ENCODE data around the gene MAG.

Gene MAG

DNA sequence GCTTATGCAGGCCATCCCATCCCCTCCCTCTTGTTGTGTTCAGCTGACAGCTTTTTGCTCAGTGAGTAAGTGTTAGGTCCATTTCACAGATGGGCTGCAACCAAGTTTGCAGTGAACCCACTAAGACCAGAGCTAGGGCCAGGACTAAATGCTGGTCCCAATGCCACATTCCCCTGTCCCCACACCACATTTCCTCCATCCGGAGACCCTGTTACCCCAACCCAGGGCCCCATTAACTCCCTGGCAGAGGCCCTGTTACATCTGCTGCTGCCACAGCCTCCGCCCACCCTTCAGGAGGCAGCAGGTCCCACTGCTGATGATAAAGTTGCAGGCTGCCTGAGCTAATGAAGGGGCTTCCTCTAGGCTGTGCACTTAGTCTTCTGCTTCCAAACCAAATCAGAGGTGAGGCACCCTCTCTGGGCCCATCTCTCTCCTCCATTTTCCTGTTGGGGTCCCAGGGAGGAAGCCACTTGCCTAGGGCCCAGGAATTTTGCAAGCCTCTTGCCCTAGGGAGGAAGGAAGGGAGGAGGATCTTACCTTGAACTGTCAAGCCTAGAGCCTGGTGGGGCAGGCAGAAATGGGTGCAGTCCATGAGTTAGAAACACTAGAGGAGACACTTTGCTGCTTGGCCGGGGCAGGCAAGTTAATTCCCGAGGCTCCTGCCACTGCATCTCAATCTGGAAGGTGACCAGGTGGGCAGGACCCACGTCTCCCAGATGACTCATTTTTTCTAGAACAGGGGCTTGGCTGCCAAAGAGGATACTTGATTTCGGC, 26.6 kb upstream of the MAG start:
- no peaks in the 10 kb centered on the region for H3K9me3 ChIP-seq (ENCODE audit: control insufficient read depth in 5 of 5, low read length in 5 of 5)
- H3K27ac ChIP-seq (ENCODE audit: low read depth, low read length), result no peak overlapping the region
- H3K4me3 ChIP-seq (ENCODE audit: low read depth in 1 of 5, low read length in 5 of 5), result no peak overlapping the region
- H3K36me3 ChIP-seq (ENCODE audit: control insufficient read depth in 5 of 5, insufficient read depth in 5 of 5, low read length in 5 of 5), result peaks cover 0 to 7% (median 3%) of the 10 kb centered on the region in 5 donors
- peaks cover 4 to 46% (median 42%) of the 10 kb centered on the region in 5 donors for H3K4me1 ChIP-seq (ENCODE audit: control insufficient read depth in 5 of 5, insufficient read depth in 5 of 5, low read length in 5 of 5)
- H3K27me3 ChIP-seq (ENCODE audit: control insufficient read depth in 5 of 5, insufficient read depth in 4 of 5, low read length in 5 of 5), result no peaks in the 10 kb centered on the region
- H3K9ac ChIP-seq (ENCODE audit: low read length in 5 of 5), result no peak overlapping the region

DNA sequence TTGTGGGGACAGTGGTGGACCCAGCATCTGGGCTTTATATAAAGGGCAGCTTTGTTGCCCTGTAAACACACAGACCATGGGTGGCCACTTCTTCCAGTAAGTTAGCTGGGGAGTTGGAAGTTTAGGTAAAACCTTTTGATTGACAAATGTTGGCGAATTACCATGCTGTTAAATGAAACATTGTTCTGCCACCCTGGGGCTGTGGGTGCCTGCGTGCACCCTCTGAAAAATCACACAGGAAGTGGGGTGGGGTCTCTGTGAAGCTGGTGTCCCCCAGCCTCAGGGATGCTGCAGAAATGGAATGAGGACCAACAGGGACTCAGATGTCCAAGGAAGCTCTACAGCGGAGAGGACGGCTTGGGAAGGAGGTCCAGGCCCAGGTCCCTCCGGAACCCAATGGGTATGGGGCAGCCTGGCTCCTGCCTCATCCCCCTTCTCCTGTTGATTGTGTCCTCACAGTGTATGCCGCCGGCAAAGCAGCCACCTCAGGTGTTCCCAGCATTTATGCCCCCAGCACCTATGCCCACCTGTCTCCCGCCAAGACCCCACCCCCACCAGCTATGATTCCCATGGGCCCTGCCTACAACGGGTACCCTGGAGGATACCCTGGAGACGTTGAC, 26.0 kb upstream of the MAG start:
- H3K27me3 ChIP-seq (ENCODE audit: control insufficient read depth in 5 of 5, insufficient read depth in 4 of 5, low read length in 5 of 5), result no peaks in the 10 kb centered on the region
- peaks cover 0 to 14% (median 10%) of the 10 kb centered on the region in 5 donors for H3K36me3 ChIP-seq (ENCODE audit: control insufficient read depth in 5 of 5, insufficient read depth in 5 of 5, low read length in 5 of 5)
- no peak overlapping the region for H3K27ac ChIP-seq (ENCODE audit: low read depth, low read length)
- no peaks in the 10 kb centered on the region for H3K9me3 ChIP-seq (ENCODE audit: control insufficient read depth in 5 of 5, low read length in 5 of 5)
- H3K4me3 ChIP-seq (ENCODE audit: low read depth in 1 of 5, low read length in 5 of 5), result no peak overlapping the region
- H3K9ac ChIP-seq (ENCODE audit: low read length in 5 of 5), result peak overlapping the region in 1 of 5 donors; percentile 91
- peaks cover 4 to 47% (median 42%) of the 10 kb centered on the region in 5 donors for H3K4me1 ChIP-seq (ENCODE audit: control insufficient read depth in 5 of 5, insufficient read depth in 5 of 5, low read length in 5 of 5)

DNA sequence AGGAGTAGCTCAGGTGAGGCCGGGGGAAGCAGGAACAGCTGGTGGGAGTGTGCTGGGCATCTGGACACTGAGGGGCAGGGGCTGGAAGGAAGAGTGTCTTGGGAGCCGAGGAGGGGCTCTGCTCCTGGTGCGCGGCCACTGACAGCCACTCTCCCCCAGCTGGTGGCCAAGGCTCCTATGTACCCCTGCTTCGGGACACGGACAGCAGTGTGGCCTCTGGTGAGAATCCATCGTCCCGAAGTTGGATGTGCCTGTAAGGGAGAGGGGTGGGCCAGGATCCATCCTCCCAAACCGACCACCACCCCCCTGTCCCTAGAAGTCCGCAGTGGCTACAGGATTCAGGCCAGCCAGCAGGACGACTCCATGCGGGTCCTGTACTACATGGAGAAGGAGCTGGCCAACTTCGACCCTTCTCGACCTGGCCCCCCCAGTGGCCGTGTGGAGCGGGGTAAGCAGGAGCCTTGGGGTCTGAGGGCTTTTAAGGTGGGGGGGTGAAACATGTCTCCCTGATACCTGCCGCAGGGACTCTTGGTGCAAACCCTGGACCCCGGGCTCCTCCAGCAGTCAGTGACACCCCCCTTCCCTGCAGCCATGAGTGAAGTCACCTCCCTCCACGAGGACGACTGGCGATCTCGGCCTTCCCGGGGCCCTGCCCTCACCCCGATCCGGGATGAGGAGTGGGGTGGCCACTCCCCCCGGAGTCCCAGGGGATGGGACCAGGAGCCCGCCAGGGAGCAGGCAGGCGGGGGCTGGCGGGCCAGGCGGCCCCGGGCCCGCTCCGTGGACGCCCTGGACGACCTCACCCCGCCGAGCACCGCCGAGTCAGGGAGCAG, 25.2 kb upstream of the MAG start:
- H3K27ac ChIP-seq (ENCODE audit: low read depth, low read length), result peak overlapping the region; percentile 90
- H3K4me1 ChIP-seq (ENCODE audit: control insufficient read depth in 5 of 5, insufficient read depth in 5 of 5, low read length in 5 of 5), result peaks cover 4 to 54% (median 42%) of the 10 kb centered on the region in 5 donors
- H3K27me3 ChIP-seq (ENCODE audit: control insufficient read depth in 5 of 5, insufficient read depth in 4 of 5, low read length in 5 of 5), result no peaks in the 10 kb centered on the region
- peak overlapping the region in 4 of 5 donors; percentile 90 to 96 (median 92) for H3K9ac ChIP-seq (ENCODE audit: low read length in 5 of 5)
- H3K9me3 ChIP-seq (ENCODE audit: control insufficient read depth in 5 of 5, low read length in 5 of 5), result no peaks in the 10 kb centered on the region
- H3K36me3 ChIP-seq (ENCODE audit: control insufficient read depth in 5 of 5, insufficient read depth in 5 of 5, low read length in 5 of 5), result peaks cover 0 to 21% (median 17%) of the 10 kb centered on the region in 5 donors
- H3K4me3 ChIP-seq (ENCODE audit: low read depth in 1 of 5, low read length in 5 of 5), result peak overlapping the region in 4 of 5 donors; percentile 75 to 85 (median 80)

DNA sequence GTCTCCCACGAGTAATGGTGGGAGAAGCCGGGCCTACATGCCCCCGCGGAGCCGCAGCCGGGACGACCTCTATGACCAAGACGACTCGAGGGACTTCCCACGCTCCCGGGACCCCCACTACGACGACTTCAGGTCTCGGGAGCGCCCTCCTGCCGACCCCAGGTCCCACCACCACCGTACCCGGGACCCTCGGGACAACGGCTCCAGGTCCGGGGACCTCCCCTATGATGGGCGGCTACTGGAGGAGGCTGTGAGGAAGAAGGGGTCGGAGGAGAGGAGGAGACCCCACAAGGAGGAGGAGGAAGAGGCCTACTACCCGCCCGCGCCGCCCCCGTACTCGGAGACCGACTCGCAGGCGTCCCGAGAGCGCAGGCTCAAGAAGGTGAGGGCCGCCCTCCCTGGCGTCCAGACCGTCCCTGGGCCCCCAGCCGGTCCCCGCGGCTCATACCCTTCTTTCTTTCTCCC, 24.6 kb upstream of the MAG start:
- Histone ChIP-seq H3K27me3 (ENCODE audit: control insufficient read depth in 5 of 5, insufficient read depth in 4 of 5, low read length in 5 of 5) (no peaks in the 10 kb centered on the region), H3K27ac (ENCODE audit: low read depth, low read length) (peak overlapping the region; percentile 90), H3K36me3 (ENCODE audit: control insufficient read depth in 5 of 5, insufficient read depth in 5 of 5, low read length in 5 of 5) (peaks cover 0 to 26% (median 23%) of the 10 kb centered on the region in 5 donors), H3K4me1 (ENCODE audit: control insufficient read depth in 5 of 5, insufficient read depth in 5 of 5, low read length in 5 of 5) (peaks cover 4 to 61% (median 47%) of the 10 kb centered on the region in 5 donors), H3K9ac (ENCODE audit: low read length in 5 of 5) (peak overlapping the region; percentile 77 to 96 (median 91)), H3K9me3 (ENCODE audit: control insufficient read depth in 5 of 5, low read length in 5 of 5) (no peaks in the 10 kb centered on the region), H3K4me3 (ENCODE audit: low read depth in 1 of 5, low read length in 5 of 5) (peak overlapping the region; percentile 63 to 85 (median 77))

DNA sequence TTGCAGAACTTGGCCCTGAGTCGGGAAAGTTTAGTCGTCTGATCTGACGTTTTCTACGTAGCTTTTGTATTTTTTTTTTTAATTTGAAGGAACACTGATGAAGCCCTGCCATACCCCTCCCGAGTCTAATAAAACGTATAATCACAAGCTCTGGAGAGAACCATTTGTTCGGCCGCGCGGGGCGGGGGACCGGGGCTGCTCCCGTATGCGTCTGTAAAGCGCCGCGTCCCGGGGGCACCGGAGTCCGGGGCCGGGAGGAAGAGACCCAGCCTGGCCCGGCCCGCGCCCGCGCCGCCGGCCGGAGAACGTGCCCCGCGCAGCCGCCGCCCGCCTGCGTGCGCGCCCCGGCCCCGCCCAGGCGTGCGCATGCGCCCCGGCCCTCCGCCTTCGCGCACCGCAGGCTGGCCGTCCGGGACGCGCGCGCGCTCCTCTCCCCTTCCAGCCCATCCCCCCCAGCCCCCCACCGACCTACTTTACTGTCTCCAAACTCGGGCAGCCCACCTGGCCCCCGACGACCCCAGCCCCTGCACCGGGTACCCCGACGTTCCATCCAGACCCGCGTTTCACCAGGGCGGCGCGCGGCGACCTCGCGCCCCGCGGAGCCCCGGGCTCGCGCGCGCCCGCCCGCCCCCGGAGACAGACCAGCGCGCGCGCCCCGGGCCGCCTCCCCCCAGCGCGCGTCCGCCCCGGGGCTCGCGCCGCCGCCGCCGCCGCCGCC, 24.0 kb upstream of the MAG start:
- Histone ChIP-seq H3K36me3 (ENCODE audit: control insufficient read depth in 5 of 5, insufficient read depth in 5 of 5, low read length in 5 of 5) (peaks cover 0 to 30% (median 28%) of the 10 kb centered on the region in 5 donors), H3K27me3 (ENCODE audit: control insufficient read depth in 5 of 5, insufficient read depth in 4 of 5, low read length in 5 of 5) (no peaks in the 10 kb centered on the region), H3K27ac (ENCODE audit: low read depth, low read length) (peak overlapping the region; percentile 90), H3K9me3 (ENCODE audit: control insufficient read depth in 5 of 5, low read length in 5 of 5) (no peaks in the 10 kb centered on the region), H3K9ac (ENCODE audit: low read length in 5 of 5) (peak overlapping the region; percentile 77 to 96 (median 91)), H3K4me1 (ENCODE audit: control insufficient read depth in 5 of 5, insufficient read depth in 5 of 5, low read length in 5 of 5) (peaks cover 4 to 67% (median 47%) of the 10 kb centered on the region in 5 donors), H3K4me3 (ENCODE audit: low read depth in 1 of 5, low read length in 5 of 5) (peak overlapping the region; percentile 63 to 85 (median 77))

DNA sequence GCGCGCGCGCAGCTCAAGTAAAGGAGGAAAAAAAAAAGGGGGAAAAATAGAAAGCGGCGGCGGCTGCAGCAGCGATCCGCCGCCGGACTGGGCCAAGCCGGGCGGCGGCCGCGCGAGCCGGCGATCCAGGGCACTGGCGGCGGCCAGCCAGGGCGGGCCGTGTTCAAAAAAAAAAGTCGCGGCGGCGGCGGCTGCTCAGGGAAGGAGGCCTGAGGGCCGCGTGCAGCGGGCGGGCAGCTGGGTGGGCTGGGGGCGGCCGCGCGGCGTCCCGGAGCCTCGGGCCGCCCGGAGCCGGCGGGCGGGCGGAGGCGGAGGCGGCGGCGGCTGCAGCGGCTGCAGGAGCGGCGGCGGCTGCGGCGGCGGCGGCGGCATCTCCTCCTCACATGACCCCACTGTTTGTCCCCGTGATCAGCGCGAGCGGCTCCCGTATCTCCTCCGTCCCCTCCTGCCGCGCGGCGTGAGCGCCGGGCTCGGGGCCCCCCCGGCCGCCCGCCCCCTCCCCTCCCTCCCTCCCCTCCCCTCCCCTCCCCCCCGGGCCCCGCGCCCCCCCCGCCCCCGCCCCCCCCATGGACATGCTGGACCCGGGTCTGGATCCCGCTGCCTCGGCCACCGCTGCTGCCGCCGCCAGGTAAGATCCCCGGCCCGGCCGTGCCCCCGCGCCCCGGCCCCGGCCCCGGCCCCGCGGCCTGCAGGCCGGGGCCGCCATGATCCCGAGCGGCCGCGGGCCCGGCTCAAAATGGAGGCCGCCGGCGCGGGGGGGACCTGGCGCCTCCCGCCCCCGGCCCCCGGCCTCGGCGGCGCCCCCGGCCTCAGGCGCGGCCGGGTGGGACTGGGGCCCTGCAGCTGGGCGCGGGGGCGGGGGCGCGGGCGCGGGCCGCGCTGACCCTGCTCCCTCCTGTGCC, 23.2 kb upstream of the MAG start, which contains the start of gene USF2:
Gene USF2, plus strand, starts transcription at position 427 of the 902 bp plus-strand sequence. Its CDS starts 140 bp downstream, at position 567.
- Histone ChIP-seq H3K36me3 (ENCODE audit: control insufficient read depth in 5 of 5, insufficient read depth in 5 of 5, low read length in 5 of 5) (peaks cover 0 to 38% (median 36%) of the 10 kb centered on the region in 5 donors), H3K27ac (ENCODE audit: low read depth, low read length) (peak within 1 kb of the TSS; percentile 90), H3K27me3 (ENCODE audit: control insufficient read depth in 5 of 5, insufficient read depth in 4 of 5, low read length in 5 of 5) (no peaks in the 10 kb centered on the region), H3K4me1 (ENCODE audit: control insufficient read depth in 5 of 5, insufficient read depth in 5 of 5, low read length in 5 of 5) (peaks cover 4 to 73% (median 49%) of the 10 kb centered on the region in 5 donors), H3K9me3 (ENCODE audit: control insufficient read depth in 5 of 5, low read length in 5 of 5) (no peaks in the 10 kb centered on the region), H3K4me3 (ENCODE audit: low read depth in 1 of 5, low read length in 5 of 5) (peak within 1 kb of the TSS; percentile 63 to 85 (median 77)), H3K9ac (ENCODE audit: low read length in 5 of 5) (peak within 1 kb of the TSS; percentile 77 to 96 (median 91))

DNA sequence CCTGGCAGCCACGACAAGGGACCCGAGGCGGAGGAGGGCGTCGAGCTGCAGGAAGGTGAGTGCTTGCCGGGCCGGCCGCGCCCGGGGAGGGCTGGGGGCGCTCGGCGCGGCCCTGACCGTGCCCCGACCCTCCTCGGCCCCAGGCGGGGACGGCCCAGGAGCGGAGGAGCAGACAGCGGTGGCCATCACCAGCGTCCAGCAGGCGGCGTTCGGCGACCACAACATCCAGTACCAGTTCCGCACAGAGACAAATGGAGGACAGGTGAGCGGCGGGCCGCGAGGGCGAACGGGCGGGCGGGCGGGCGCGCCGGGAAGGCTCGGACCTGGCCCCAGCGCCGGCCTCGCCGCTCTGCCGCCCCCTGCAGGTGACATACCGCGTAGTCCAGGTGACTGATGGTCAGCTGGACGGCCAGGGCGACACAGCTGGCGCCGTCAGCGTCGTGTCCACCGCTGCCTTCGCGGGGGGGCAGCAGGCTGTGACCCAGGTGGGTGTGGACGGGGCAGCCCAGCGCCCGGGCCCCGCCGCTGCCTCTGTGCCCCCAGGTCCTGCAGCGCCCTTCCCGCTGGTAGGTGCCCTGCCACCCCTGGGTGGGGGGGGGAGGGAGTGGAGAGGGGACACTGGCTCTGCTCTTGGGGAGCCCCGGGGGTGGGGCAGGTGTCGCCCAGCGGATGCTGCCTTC, 22.4 kb upstream of the MAG start:
- Histone ChIP-seq H3K36me3 (ENCODE audit: control insufficient read depth in 5 of 5, insufficient read depth in 5 of 5, low read length in 5 of 5) (peaks cover 0 to 46% (median 44%) of the 10 kb centered on the region in 5 donors), H3K9me3 (ENCODE audit: control insufficient read depth in 5 of 5, low read length in 5 of 5) (no peaks in the 10 kb centered on the region), H3K4me1 (ENCODE audit: control insufficient read depth in 5 of 5, insufficient read depth in 5 of 5, low read length in 5 of 5) (peaks cover 4 to 68% (median 48%) of the 10 kb centered on the region in 5 donors), H3K9ac (ENCODE audit: low read length in 5 of 5) (peak overlapping the region in 1 of 5 donors; percentile 52), H3K4me3 (ENCODE audit: low read depth in 1 of 5, low read length in 5 of 5) (peak overlapping the region in 4 of 5 donors; percentile 63 to 74 (median 66)), H3K27me3 (ENCODE audit: control insufficient read depth in 5 of 5, insufficient read depth in 4 of 5, low read length in 5 of 5) (no peaks in the 10 kb centered on the region), H3K27ac (ENCODE audit: low read depth, low read length) (no peak overlapping the region)

DNA sequence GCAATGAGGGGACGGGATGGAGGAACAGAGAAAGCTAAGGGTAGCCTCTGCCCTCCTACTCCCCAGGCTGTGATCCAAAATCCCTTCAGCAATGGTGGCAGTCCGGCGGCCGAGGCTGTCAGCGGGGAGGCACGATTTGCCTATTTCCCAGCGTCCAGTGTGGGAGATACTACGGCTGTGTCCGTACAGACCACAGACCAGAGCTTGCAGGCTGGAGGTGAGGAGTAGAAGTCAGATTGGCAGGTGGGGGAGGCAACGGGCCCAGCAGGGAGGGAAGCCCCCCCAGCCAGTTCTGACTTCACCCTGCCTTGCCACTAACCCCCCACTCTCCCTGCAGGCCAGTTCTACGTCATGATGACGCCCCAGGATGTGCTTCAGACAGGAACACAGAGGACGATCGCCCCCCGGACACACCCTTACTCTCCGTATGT, 21.6 kb upstream of the MAG start:
- Histone ChIP-seq H3K4me3 (ENCODE audit: low read depth in 1 of 5, low read length in 5 of 5) (no peak overlapping the region), H3K27ac (ENCODE audit: low read depth, low read length) (no peak overlapping the region), H3K9me3 (ENCODE audit: control insufficient read depth in 5 of 5, low read length in 5 of 5) (no peaks in the 10 kb centered on the region), H3K9ac (ENCODE audit: low read length in 5 of 5) (peak overlapping the region in 1 of 5 donors; percentile 24), H3K4me1 (ENCODE audit: control insufficient read depth in 5 of 5, insufficient read depth in 5 of 5, low read length in 5 of 5) (peaks cover 2 to 59% (median 39%) of the 10 kb centered on the region in 5 donors), H3K36me3 (ENCODE audit: control insufficient read depth in 5 of 5, insufficient read depth in 5 of 5, low read length in 5 of 5) (peaks cover 0 to 54% (median 48%) of the 10 kb centered on the region in 5 donors), H3K27me3 (ENCODE audit: control insufficient read depth in 5 of 5, insufficient read depth in 4 of 5, low read length in 5 of 5) (no peaks in the 10 kb centered on the region)

Measured in subcutaneous abdominal adipose tissue (tissue), 5 donors.